ENCODE measurements around the gene UNC45A. TPM values are rescaled to one million over a fixed set of nuclear protein-coding genes. Genes with fewer than 3 reads are reported as not detected.

UNC45A gene
- total and polyA plus RNA-seq, 9 donors, result 26.2 to 75.6 (median 53.2) TPM

DNA sequence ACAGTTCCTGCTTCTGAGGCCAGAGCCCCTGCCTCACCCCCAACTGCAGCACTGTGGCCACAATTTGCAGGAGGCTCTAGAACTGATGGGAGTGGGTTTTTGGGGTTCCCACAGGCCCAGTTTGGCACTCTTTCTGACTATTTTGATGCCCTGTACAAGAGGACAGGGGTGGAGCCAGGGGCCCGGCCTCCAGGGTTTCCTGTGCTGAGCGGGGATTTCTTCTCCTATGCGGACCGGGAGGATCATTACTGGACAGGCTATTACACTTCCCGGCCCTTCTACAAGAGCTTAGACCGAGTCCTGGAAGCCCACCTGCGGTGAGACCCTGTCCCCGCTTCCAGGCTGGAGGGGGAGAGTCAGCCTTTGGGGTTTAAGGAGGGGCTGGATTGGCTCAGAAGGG is 25.1 kb upstream of the UNC45A start:
- no peaks in the 10 kb centered on the region for H3K27me3 ChIP-seq
- no peak for DNase-seq
- no peak overlapping the region for H3K4me3 ChIP-seq
- H3K36me3 ChIP-seq, result no peaks in the 10 kb centered on the region
- no peaks in the 10 kb centered on the region for H3K4me1 ChIP-seq (ENCODE audit: insufficient read depth)
- WGBS, 3 donors, result 88 to 95% (median 94%) methylated on average over 8 of the region's 8 CpGs
- TF ChIP-seq EP300 (IDR thresholded peaks at IDR 0.05) (no peak), POLR2A (IDR thresholded peaks at IDR 0.05) (no peak)
- H3K27ac ChIP-seq, result no peak overlapping the region
- no peaks in the 10 kb centered on the region for H3K9me3 ChIP-seq
- intact Hi-C loops (cut with DNase I), result no loop called here

- no peak for DNase-seq
- TF ChIP-seq POLR2A (IDR thresholded peaks at IDR 0.05), result no peak
- no peak for TF ChIP-seq EP300 (IDR thresholded peaks at IDR 0.05)
- no peak for TF ChIP-seq CTCF (IDR thresholded peaks at IDR 0.05)
- Histone ChIP-seq H3K4me3 (no peak overlapping the region), H3K4me1 (ENCODE audit: insufficient read depth) (no peaks in the 10 kb centered on the region), H3K9me3 (no peaks in the 10 kb centered on the region), H3K27me3 (no peaks in the 10 kb centered on the region), H3K27ac (no peak overlapping the region), H3K36me3 (no peaks in the 10 kb centered on the region)
- intact Hi-C loops (cut with DNase I), result no loop called here
- 94 to 98% (median 96%) methylated on average over 24 of the region's 24 CpGs for WGBS, 3 donors
Measured at GRCh38 chr15:90910441-90911301, 24.4 kb upstream of the UNC45A start.

GRCh38 chr15:90911302-90911623 is 23.8 kb upstream of the UNC45A start:
- WGBS, 3 donors, result 85 to 93% (median 86%) methylated on average over 19 of the region's 19 CpGs
- Histone ChIP-seq H3K27me3 (no peaks in the 10 kb centered on the region), H3K4me3 (no peak overlapping the region), H3K9me3 (no peaks in the 10 kb centered on the region), H3K27ac (no peak overlapping the region), H3K36me3 (no peaks in the 10 kb centered on the region), H3K4me1 (ENCODE audit: insufficient read depth) (no peaks in the 10 kb centered on the region)
- TF ChIP-seq POLR2A (IDR thresholded peaks at IDR 0.05) (no peak), EP300 (IDR thresholded peaks at IDR 0.05) (no peak), CTCF (IDR thresholded peaks at IDR 0.05) (no peak)
- intact Hi-C loops (cut with DNase I), result no loop called here
- DNase-seq, result no peak

- Histone ChIP-seq H3K36me3 (no peaks in the 10 kb centered on the region), H3K27ac (no peak overlapping the region), H3K27me3 (no peaks in the 10 kb centered on the region), H3K9me3 (no peaks in the 10 kb centered on the region), H3K4me3 (no peak overlapping the region), H3K4me1 (ENCODE audit: insufficient read depth) (no peaks in the 10 kb centered on the region)
- 87 to 92% (median 89%) methylated on average over 29 to 30 of the region's 30 CpGs for WGBS, 3 donors
- DNase-seq, result no peak
- intact Hi-C loops (cut with DNase I), result no loop called here
- no peak for TF ChIP-seq POLR2A (IDR thresholded peaks at IDR 0.05)
- TF ChIP-seq EP300 (IDR thresholded peaks at IDR 0.05), result no peak
- TF ChIP-seq CTCF (IDR thresholded peaks at IDR 0.05), result no peak
Measured at GRCh38 chr15:90911906-90912769, 22.9 kb upstream of the UNC45A start.

DNA sequence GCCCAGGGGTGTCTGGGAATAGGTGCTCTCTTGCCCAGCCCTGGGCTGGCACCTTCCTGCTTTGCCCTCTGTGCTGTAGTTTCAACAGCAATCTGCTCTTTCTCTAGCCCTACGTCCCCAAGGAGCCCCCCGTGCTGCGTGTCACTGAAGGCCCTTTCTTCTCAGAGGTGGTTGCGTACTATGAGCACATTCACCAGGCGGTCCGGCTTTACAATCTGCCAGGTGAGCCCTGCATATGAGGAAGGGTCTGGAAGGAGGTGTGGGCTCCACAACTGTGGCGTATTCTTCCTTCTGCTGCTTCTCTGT is 22.4 kb upstream of the UNC45A start:
- intact Hi-C loops (cut with DNase I), result no loop called here
- Histone ChIP-seq H3K9me3 (no peaks in the 10 kb centered on the region), H3K27ac (no peak overlapping the region), H3K36me3 (no peaks in the 10 kb centered on the region), H3K4me3 (no peak overlapping the region), H3K27me3 (no peaks in the 10 kb centered on the region), H3K4me1 (ENCODE audit: insufficient read depth) (no peaks in the 10 kb centered on the region)
- TF ChIP-seq POLR2A (IDR thresholded peaks at IDR 0.05) (no peak), EP300 (IDR thresholded peaks at IDR 0.05) (no peak), CTCF (IDR thresholded peaks at IDR 0.05) (no peak)
- 90 to 95% (median 94%) methylated on average over 7 of the region's 7 CpGs for WGBS, 3 donors
- no peak for DNase-seq

Measured in ovary (tissue), 9 donors.